DOHH2 (cell line): ENCODE measurements around the gene TMEM221.
A peak's percentile ranks its signal among the peaks of the same experiment; 100 is the strongest.

Experiments used
- H3F3A ChIP-seq: fragments of 200-600 bp; sonication (generic), shearing (Covaris generic); 2 replicates; pipeline ENCODE4 v1.6.0; 2016; ENCODE audit warnings: antibody characterized with exemption, mild to moderate bottlenecking; ENCODE audit not compliant: control insufficient read depth, insufficient read depth
- H3K27ac ChIP-seq: fragments of 200-600 bp; sonication (generic); 2 replicates; pipeline ENCODE4 v1.5.1; 2014; ENCODE audit warnings: low read depth, mild to moderate bottlenecking, low read length, moderate library complexity
- H3K27me3 ChIP-seq: fragments of 200-600 bp; sonication (generic); 2 replicates; pipeline ENCODE4 v1.6.1; 2014; ENCODE audit warnings: mild to moderate bottlenecking, low read length, mixed read lengths; ENCODE audit not compliant: control insufficient read depth
- H3K36me3 ChIP-seq: fragments of 200-600 bp; sonication (generic); 2 replicates; pipeline ENCODE4 v1.6.1; 2014; ENCODE audit warnings: mild to moderate bottlenecking, low read length, moderate library complexity, mixed read lengths; ENCODE audit not compliant: control insufficient read depth
- H3K4me1 ChIP-seq: fragments of 200-600 bp; sonication (generic); 2 replicates; pipeline ENCODE4 v1.6.1; 2014; ENCODE audit warnings: mild to moderate bottlenecking, low read length, mixed read lengths; ENCODE audit not compliant: control insufficient read depth
- H3K4me2 ChIP-seq: fragments of 200-600 bp; sonication (generic); 2 replicates; pipeline ENCODE4 v1.6.0; 2014; ENCODE audit warnings: mild to moderate bottlenecking, low read length, moderate library complexity
- H3K4me3 ChIP-seq: fragments of 200-600 bp; sonication (generic); 2 replicates; pipeline ENCODE4 v1.5.1; 2014; ENCODE audit warnings: mild to moderate bottlenecking, low read length, mixed read lengths
- H3K79me2 ChIP-seq: fragments of 200-600 bp; sonication (generic); 2 replicates; pipeline ENCODE4 v1.6.1; 2014; ENCODE audit warnings: mild to moderate bottlenecking, low read length, mixed read lengths; ENCODE audit not compliant: control insufficient read depth
- H3K9me2 ChIP-seq: fragments of 200-600 bp; sonication (generic); replicated peaks from 2 replicates; pipeline ENCODE4 v1.6.1; 2014; ENCODE audit warnings: mild to moderate bottlenecking, low read length, mixed read lengths; ENCODE audit not compliant: control insufficient read depth
- H3K9me3 ChIP-seq: fragments of 200-600 bp; sonication (generic); 2 replicates; pipeline ENCODE4 v1.6.1; 2014; ENCODE audit warnings: antibody characterized with exemption, low read length, mixed read lengths; ENCODE audit not compliant: control insufficient read depth, insufficient read depth
- H4K20me1 ChIP-seq: fragments of 200-600 bp; sonication (generic); 2 replicates; pipeline ENCODE4 v1.6.0; 2014; ENCODE audit warnings: low read depth, mild to moderate bottlenecking, antibody characterized with exemption, low read length, moderate library complexity; ENCODE audit not compliant: control insufficient read depth, insufficient read depth
- EZH2phosphoT487 ChIP-seq: fragments of 200-600 bp; sonication (generic); IDR thresholded peaks from 2 replicates; pipeline ENCODE4 v1.6.1; 2017; ENCODE audit warnings: borderline replicate concordance, mild to moderate bottlenecking, antibody characterized with exemption, low read length, moderate library complexity, mixed read lengths
- TF ChIP-seq, protein P1 (sequence below): fragments of 200-600 bp; sonication (generic); IDR thresholded peaks from one replicate; pipeline ENCODE4 v1.5.1; 2014; ENCODE audit warnings: antibody characterized with exemption, mild to moderate bottlenecking, low read depth, low read length; ENCODE audit not compliant: poor library complexity, severe bottlenecking

TMEM221 gene

GRCh38 chr19:17404621-17405249 is 43.7 kb downstream of the TMEM221 start:
- H3K27ac ChIP-seq, result peak overlapping the region; percentile 94
- H3K36me3 ChIP-seq, result peaks cover 55% of the 10 kb centered on the region
- H3K4me1 ChIP-seq, result peaks cover 39% of the 10 kb centered on the region
- H3F3A ChIP-seq, result peaks cover 18% of the 10 kb centered on the region
- peaks cover 80% of the 10 kb centered on the region for H3K79me2 ChIP-seq
- peak overlapping the region; percentile 89 for H3K4me3 ChIP-seq
- H3K27me3 ChIP-seq, result no peaks in the 10 kb centered on the region
- peaks cover 8% of the 10 kb centered on the region for H4K20me1 ChIP-seq
- H3K9me2 ChIP-seq, result no peaks in the 10 kb centered on the region
- H3K9me3 ChIP-seq, result no peaks in the 10 kb centered on the region
- TF ChIP-seq, protein P1, sequence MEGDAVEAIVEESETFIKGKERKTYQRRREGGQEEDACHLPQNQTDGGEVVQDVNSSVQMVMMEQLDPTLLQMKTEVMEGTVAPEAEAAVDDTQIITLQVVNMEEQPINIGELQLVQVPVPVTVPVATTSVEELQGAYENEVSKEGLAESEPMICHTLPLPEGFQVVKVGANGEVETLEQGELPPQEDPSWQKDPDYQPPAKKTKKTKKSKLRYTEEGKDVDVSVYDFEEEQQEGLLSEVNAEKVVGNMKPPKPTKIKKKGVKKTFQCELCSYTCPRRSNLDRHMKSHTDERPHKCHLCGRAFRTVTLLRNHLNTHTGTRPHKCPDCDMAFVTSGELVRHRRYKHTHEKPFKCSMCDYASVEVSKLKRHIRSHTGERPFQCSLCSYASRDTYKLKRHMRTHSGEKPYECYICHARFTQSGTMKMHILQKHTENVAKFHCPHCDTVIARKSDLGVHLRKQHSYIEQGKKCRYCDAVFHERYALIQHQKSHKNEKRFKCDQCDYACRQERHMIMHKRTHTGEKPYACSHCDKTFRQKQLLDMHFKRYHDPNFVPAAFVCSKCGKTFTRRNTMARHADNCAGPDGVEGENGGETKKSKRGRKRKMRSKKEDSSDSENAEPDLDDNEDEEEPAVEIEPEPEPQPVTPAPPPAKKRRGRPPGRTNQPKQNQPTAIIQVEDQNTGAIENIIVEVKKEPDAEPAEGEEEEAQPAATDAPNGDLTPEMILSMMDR, result no peak
- no peak for TF ChIP-seq EZH2phosphoT487
- H3K4me2 ChIP-seq, result peak overlapping the region; percentile 91

GRCh38 chr19:17404015-17404414 is 44.5 kb downstream of the TMEM221 start:
- TF ChIP-seq EZH2phosphoT487, result no peak
- TF ChIP-seq, protein P1, result no peak
- H3K4me1 ChIP-seq, result peaks cover 32% of the 10 kb centered on the region
- peaks cover 18% of the 10 kb centered on the region for H3F3A ChIP-seq
- H4K20me1 ChIP-seq, result peaks cover 8% of the 10 kb centered on the region
- H3K36me3 ChIP-seq, result peaks cover 56% of the 10 kb centered on the region
- H3K79me2 ChIP-seq, result peaks cover 73% of the 10 kb centered on the region
- H3K9me3 ChIP-seq, result no peaks in the 10 kb centered on the region
- H3K27ac ChIP-seq, result peak overlapping the region; percentile 94
- H3K4me2 ChIP-seq, result peak overlapping the region; percentile 91
- H3K4me3 ChIP-seq, result peak overlapping the region; percentile 89
- H3K9me2 ChIP-seq, result no peaks in the 10 kb centered on the region
- no peaks in the 10 kb centered on the region for H3K27me3 ChIP-seq

DNA sequence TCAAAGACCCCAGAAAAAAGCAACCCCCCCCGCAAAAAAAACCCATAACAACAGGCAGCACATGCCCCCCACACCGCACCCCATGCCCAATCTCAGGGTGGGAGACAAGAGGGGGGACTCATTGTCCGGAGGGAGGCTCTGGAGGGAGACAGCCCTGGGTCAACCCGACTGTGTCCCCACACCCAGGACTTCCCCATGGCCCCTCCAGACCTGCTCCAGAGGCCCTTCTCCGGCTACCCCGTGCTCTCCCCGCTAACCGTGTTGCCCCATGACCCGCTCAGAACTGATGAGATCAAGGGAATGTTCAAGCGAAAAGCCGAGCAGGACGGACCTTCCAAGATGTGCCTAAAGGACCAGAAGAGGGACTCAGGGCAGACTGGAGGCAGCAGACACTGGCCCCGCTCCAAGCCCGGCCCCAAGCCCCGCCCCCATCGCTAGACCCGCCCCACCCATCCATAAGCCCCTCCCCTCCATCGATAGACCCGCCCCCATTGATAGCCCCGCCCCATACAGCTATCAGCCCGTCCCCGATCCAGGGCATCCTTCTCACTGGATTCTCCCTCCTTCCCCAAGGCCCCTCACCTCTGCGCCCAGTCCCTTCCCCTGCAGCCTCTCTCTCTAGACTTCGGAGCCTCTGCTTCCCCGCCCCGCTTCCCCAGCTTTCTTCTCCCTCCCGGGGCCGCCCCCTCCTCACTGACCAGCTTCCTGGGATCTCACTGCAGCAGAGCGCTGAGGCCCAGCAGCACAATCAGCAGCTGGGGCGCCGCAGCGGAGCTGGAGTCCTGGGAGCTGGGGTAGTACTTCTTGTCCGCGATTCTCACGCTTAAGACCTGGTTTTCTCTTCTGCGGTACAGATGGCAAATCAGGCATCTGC is 45.2 kb downstream of the TMEM221 start:
- Histone ChIP-seq H3K4me1 (peaks cover 32% of the 10 kb centered on the region), H3K9me2 (no peaks in the 10 kb centered on the region), H3K36me3 (peaks cover 60% of the 10 kb centered on the region), H3K4me2 (peak overlapping the region; percentile 91), H3K79me2 (peaks cover 65% of the 10 kb centered on the region), H3K4me3 (peak overlapping the region; percentile 89), H3F3A (peaks cover 22% of the 10 kb centered on the region), H3K27ac (no peak overlapping the region), H4K20me1 (peaks cover 8% of the 10 kb centered on the region), H3K9me3 (no peaks in the 10 kb centered on the region), H3K27me3 (no peaks in the 10 kb centered on the region)
- no peak for TF ChIP-seq EZH2phosphoT487
- TF ChIP-seq, protein P1, result no peak
